Measurements from ENCODE around the gene ANKRD12.

The ANKRD12 gene

GRCh38 chr18:9177466-9177865 lies 40.9 kb downstream of the ANKRD12 start:
- no peak for FAIRE-seq
- DNase-seq (ENCODE audit: insufficient read length, low spot score), result no peak

- FAIRE-seq (no peak), DNase-seq (ENCODE audit: insufficient read length, low spot score) (no peak)
Observed at GRCh38 chr18:9178557-9178956, 42.0 kb downstream of the ANKRD12 start.

GRCh38 chr18:9181275-9181674 lies 44.7 kb downstream of the ANKRD12 start:
- DNase-seq (ENCODE audit: insufficient read length, low spot score) (no peak), FAIRE-seq (no peak)

- DNase-seq (ENCODE audit: insufficient read length, low spot score) (no peak), FAIRE-seq (no peak)
Observed at GRCh38 chr18:9182852-9183399, 46.3 kb downstream of the ANKRD12 start.

GRCh38 chr18:9184998-9185613 lies 48.5 kb downstream of the ANKRD12 start:
- no peak for DNase-seq (ENCODE audit: insufficient read length, low spot score)
- FAIRE-seq, result no peak

GRCh38 chr18:9188359-9189231 lies 52.0 kb downstream of the ANKRD12 start:
- FAIRE-seq (no peak), DNase-seq (ENCODE audit: insufficient read length, low spot score) (no peak)

GRCh38 chr18:9189491-9189890 lies 52.9 kb downstream of the ANKRD12 start:
- FAIRE-seq (no peak), DNase-seq (ENCODE audit: insufficient read length, low spot score) (no peak)

GRCh38 chr18:9191658-9192256 lies 55.2 kb downstream of the ANKRD12 start:
- no peak for DNase-seq (ENCODE audit: insufficient read length, low spot score)
- no peak for FAIRE-seq

- FAIRE-seq, result no peak
- no peak for DNase-seq (ENCODE audit: insufficient read length, low spot score)
Observed at GRCh38 chr18:9193031-9193430, 56.5 kb downstream of the ANKRD12 start.

GRCh38 chr18:9196568-9196967 lies 60.0 kb downstream of the ANKRD12 start:
- DNase-seq (ENCODE audit: insufficient read length, low spot score) (no peak), FAIRE-seq (no peak)

GRCh38 chr18:9199681-9200080 lies 63.1 kb downstream of the ANKRD12 start:
- DNase-seq (ENCODE audit: insufficient read length, low spot score), result no peak
- FAIRE-seq, result no peak

- no peak for FAIRE-seq
Observed at GRCh38 chr18:9201224-9201623, 64.6 kb downstream of the ANKRD12 start.

GRCh38 chr18:9204659-9205058 lies 68.1 kb downstream of the ANKRD12 start:
- DNase-seq (ENCODE audit: insufficient read length, low spot score), result no peak
- no peak for FAIRE-seq

More at GRCh38 chr18:9201224-9201623, 64.6 kb downstream of the ANKRD12 start:
- DNase-seq (ENCODE audit: insufficient read length, low spot score), result no peak

- DNase-seq (ENCODE audit: insufficient read length, low spot score) (no peak), FAIRE-seq (no peak)
Observed at GRCh38 chr18:9206421-9206820, 69.8 kb downstream of the ANKRD12 start.

- DNase-seq (ENCODE audit: insufficient read length, low spot score) (no peak), FAIRE-seq (no peak)
Observed at GRCh38 chr18:9209279-9209678, 72.7 kb downstream of the ANKRD12 start.

GRCh38 chr18:9210966-9211365 lies 74.4 kb downstream of the ANKRD12 start:
- DNase-seq (ENCODE audit: insufficient read length, low spot score), result no peak
- FAIRE-seq, result no peak

GRCh38 chr18:9211955-9212354 lies 75.4 kb downstream of the ANKRD12 start:
- DNase-seq (ENCODE audit: insufficient read length, low spot score) (no peak), FAIRE-seq (no peak)

GRCh38 chr18:9215221-9215933 lies 78.8 kb downstream of the ANKRD12 start:
- DNase-seq (ENCODE audit: insufficient read length, low spot score) (no peak), FAIRE-seq (no peak)

- FAIRE-seq, result no peak
- no peak for DNase-seq (ENCODE audit: insufficient read length, low spot score)
Observed at GRCh38 chr18:9216459-9216858, 79.9 kb downstream of the ANKRD12 start.

GRCh38 chr18:9217743-9218451 lies 81.3 kb downstream of the ANKRD12 start:
- DNase-seq (ENCODE audit: insufficient read length, low spot score) (no peak), FAIRE-seq (no peak)

Measured in HTR-8/SVneo (cell line).